Measurements from ENCODE around the gene ROPN1L. TPM values are rescaled to one million over a fixed set of nuclear protein-coding genes. Genes with fewer than 3 reads are reported as not detected.

ROPN1L gene
- total RNA-seq, 1 donor from 2014 or later: 11.5 TPM

GRCh38 chr5:10446490-10446889, 4.8 kb downstream of the ROPN1L start:
- peaks cover 30% of the 10 kb centered on the region for H3K4me1 ChIP-seq
- intact Hi-C loops (cut with DNase I): no loop called here
- TF ChIP-seq CTCF (IDR thresholded peaks at IDR 0.05): no peak
- no peaks in the 10 kb centered on the region for H3K36me3 ChIP-seq
- ATAC-seq (no peak), DNase-seq (no peak)
- no peaks in the 10 kb centered on the region for H3K9me3 ChIP-seq
- H3K27ac ChIP-seq: no peak overlapping the region
- no peaks in the 10 kb centered on the region for H3K27me3 ChIP-seq (ENCODE audit: low read depth)
- no peak overlapping the region for H3K4me3 ChIP-seq

- Histone ChIP-seq H3K36me3 (no peaks in the 10 kb centered on the region), H3K27me3 (ENCODE audit: low read depth) (no peaks in the 10 kb centered on the region), H3K27ac (no peak overlapping the region), H3K4me1 (peaks cover 29% of the 10 kb centered on the region), H3K4me3 (no peak overlapping the region), H3K9me3 (no peaks in the 10 kb centered on the region)
- ATAC-seq (no peak), DNase-seq (no peak)
- intact Hi-C loops (cut with DNase I): no loop called here
- no peak for TF ChIP-seq CTCF (IDR thresholded peaks at IDR 0.05)
Measured at GRCh38 chr5:10447041-10447440, 5.4 kb downstream of the ROPN1L start.

GRCh38 chr5:10448754-10449360, 7.2 kb downstream of the ROPN1L start:
- TF ChIP-seq CTCF (IDR thresholded peaks at IDR 0.05): no peak
- DNase-seq: no peak
- Histone ChIP-seq H3K27me3 (ENCODE audit: low read depth) (no peaks in the 10 kb centered on the region), H3K27ac (no peak overlapping the region), H3K9me3 (no peaks in the 10 kb centered on the region), H3K36me3 (no peaks in the 10 kb centered on the region), H3K4me1 (peaks cover 25% of the 10 kb centered on the region), H3K4me3 (no peak overlapping the region)
- ATAC-seq: peak in 1 of 2 donors; percentile 7
- intact Hi-C loops (cut with DNase I): no loop called here

GRCh38 chr5:10451137-10451824, 9.6 kb downstream of the ROPN1L start:
- Histone ChIP-seq H3K4me1 (peaks cover 8% of the 10 kb centered on the region), H3K27me3 (ENCODE audit: low read depth) (no peaks in the 10 kb centered on the region), H3K9me3 (no peaks in the 10 kb centered on the region), H3K27ac (no peak overlapping the region), H3K36me3 (no peaks in the 10 kb centered on the region), H3K4me3 (no peak overlapping the region)
- intact Hi-C loops (cut with DNase I): loop anchor here (5.0 kb wide), 1 partner anchor 176 kb away; no protein-coding TSS in a partner anchor
- no peak for TF ChIP-seq CTCF (IDR thresholded peaks at IDR 0.05)
- ATAC-seq (peak in 1 of 2 donors; percentile 7), DNase-seq (no peak)

GRCh38 chr5:10452768-10453331, 11.2 kb downstream of the ROPN1L start:
- H3K4me3 ChIP-seq: no peak overlapping the region
- peak; percentile 78 to 90 for ATAC-seq
- no peak overlapping the region for H3K27ac ChIP-seq
- no peaks in the 10 kb centered on the region for H3K36me3 ChIP-seq
- no peaks in the 10 kb centered on the region for H3K9me3 ChIP-seq
- intact Hi-C loops (cut with DNase I): loop anchor here (5.0 kb wide), 1 partner anchor 174 kb away; no protein-coding TSS in a partner anchor
- no peak for DNase-seq
- H3K27me3 ChIP-seq (ENCODE audit: low read depth): no peaks in the 10 kb centered on the region
- H3K4me1 ChIP-seq: peaks cover 24% of the 10 kb centered on the region
- TF ChIP-seq CTCF (IDR thresholded peaks at IDR 0.05): peak; percentile 71
